GM12891 (cell line): ENCODE data around the gene CELSR1.

ENCODE experiments used
- DNase-seq: peaks from one replicate; pipeline ENCODE4 v3.0.0; 2011; ENCODE audit warnings: low spot score; ENCODE audit not compliant: insufficient read length
- FAIRE-seq: peaks from 2 replicates; lab custom pipeline; 2011; peaks lifted over from hg19 to GRCh38; lab: Jason Lieb, UNC
- PAX5 ChIP-seq: IDR thresholded peaks from 2 replicates; pipeline ENCODE4 v1.6.1; 2011; ENCODE audit warnings: low read length, moderate library complexity, mild to moderate bottlenecking; ENCODE audit not compliant: insufficient read depth, severe bottlenecking
- POLR2A ChIP-seq: IDR thresholded peaks from 2 replicates; pipeline ENCODE4 v1.6.1; 2011; ENCODE audit warnings: low read depth, low read length, control low read depth
- POLR2AphosphoS5 ChIP-seq: IDR thresholded peaks from 2 replicates; pipeline ENCODE4 v1.6.1; 2011; ENCODE audit warnings: low read depth, low read length, control low read depth
- POU2F2 ChIP-seq: IDR thresholded peaks from 2 replicates; pipeline ENCODE4 v1.6.1; 2011; ENCODE audit warnings: low read depth, mild to moderate bottlenecking, control low read depth, low read length, moderate library complexity
- SPI1 ChIP-seq: IDR thresholded peaks from 2 replicates; pipeline ENCODE4 v1.6.1; 2011; ENCODE audit warnings: low read depth, low read length, control low read depth
- TAF1 ChIP-seq: IDR thresholded peaks from 2 replicates; pipeline ENCODE4 v1.6.1; 2011; ENCODE audit warnings: low read depth, low read length, control low read depth

The CELSR1 gene

DNA sequence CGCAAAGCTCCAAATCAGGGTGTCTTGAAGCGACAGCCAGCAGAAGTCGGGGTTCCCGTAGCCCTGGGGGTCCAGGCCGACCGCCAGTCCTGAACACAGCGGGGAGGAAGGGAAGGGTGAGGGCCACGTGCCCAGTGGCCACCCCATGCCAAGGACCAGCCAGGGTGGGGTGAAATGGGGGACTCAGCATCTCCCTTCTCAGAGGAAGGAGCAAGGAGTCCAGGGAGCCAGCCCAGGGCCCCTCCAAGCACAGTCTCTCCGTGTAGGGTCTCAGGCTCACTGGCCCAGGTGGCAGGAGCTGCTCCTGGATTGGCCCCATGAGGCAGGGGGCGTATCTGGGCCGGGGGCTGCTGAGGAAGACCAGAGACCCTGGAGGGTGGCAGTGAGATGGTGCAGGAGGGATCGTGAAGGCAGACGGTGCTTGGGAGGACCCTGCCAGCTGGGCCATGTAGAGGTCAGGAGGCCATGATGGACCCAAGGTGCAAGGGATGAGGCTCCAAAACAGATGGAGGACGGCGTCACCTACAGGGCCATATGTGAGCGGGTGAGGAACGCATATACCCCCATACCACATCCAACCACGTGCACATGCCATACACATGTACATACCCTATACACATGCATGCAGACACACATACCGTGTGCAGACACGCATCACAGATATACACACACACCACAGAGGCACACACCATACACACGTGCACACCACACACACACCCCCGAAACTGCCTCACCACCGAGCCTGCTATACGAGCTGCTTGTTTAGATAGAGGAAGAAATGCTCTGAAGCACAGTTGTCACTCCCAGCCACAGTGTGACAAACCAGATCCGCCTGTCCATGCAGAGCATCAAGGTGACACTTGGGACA is 167.5 kb downstream of the CELSR1 start:
- TF ChIP-seq POU2F2 (no peak), POLR2A (no peak), PAX5 (no peak), TAF1 (no peak), SPI1 (no peak), POLR2AphosphoS5 (no peak)
- DNase-seq (no peak), FAIRE-seq (peak; percentile 81)

DNA sequence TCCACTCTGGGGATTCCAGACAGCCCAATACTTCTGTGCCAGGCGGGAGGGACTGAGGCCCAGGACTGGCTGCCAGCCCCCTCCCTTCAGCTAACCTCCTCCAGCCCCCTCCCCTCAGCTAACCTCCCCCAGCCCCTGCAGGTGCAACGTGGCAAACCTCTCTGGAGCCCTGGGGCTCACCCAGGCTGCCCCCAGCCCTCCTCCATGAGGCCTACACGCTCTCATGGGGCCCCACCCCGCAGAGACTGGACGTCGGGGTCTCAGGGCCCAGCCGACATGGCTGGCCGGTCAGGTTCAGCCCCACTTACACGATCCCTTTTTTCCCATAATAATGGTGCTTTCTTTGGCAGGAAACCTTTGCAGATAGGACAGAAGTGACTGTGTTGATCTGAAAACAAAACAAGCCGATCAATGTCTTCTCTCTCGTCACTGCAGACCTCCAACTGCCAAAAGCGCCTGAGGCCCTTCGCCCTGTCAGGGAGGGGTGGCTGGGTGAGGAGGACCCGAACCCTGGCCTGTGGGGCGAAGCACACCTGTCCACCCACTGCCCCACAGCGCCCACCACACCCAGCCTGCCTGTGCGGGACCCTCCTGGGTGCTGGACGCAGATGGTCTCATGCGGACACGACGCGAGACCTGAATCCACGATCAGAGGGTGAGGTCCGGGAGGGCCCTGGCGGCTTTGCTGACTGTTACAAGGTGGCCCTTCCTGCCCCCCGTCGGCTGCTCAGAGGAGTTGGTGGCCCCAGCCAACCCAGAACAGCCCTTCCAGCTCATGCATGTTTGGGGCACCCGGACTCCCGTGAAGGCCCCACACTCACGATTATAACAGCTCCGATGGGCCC is 168.3 kb downstream of the CELSR1 start:
- no peak for TF ChIP-seq PAX5
- no peak for TF ChIP-seq TAF1
- TF ChIP-seq POLR2AphosphoS5: no peak
- no peak for TF ChIP-seq SPI1
- no peak for TF ChIP-seq POLR2A
- no peak for TF ChIP-seq POU2F2

DNA sequence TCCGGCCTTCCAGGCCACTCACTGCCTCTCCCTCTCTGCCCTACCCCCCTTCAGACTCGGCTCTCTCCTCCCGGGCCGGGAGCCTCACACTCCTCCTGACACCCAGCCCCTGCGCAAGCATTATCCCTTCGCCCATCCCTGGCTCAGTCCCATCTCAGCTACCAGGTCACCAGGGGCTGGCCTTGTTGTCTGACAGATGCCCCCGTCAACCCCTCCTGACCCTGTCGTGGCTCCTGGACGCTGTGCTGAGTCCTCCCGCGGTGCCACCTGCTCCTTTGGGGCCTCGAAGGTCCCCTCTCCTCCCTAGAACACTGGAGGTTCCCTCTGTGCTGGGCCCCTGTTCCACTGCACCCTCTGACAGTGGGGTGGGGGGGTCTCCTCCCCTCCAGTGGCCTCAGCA is 169.0 kb downstream of the CELSR1 start:
- no peak for DNase-seq
- TF ChIP-seq PAX5 (no peak), TAF1 (no peak), POLR2A (no peak), SPI1 (no peak), POLR2AphosphoS5 (no peak), POU2F2 (no peak)
- no peak for FAIRE-seq

More for the DNA sequence above, 168.3 kb downstream of the CELSR1 start:
- FAIRE-seq (no peak), DNase-seq (no peak)

DNA sequence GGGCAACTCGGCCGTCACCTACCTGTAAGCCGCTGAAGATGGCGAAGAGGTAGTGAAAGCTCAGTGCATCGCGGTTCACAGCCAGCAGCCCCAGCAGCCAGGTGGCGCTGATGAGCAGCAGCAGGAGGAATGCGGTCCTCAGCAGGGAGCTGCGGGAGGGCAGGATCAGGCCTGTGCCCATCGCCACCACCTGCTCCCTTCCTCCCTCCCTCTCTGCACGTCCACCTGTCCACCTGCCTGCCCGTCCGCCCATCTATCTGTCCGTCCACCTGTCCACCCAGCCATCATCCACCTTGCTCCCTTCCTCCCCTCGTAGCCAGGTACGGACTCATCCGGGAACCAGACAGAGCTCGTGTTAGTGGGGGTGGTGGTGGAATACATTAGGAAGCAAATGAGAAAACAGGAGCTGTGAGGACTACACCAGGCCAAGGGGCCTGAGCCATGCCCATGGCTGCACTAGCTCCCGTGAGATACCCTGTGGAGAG is 169.7 kb downstream of the CELSR1 start:
- DNase-seq: peak; percentile 92
- peak; percentile 98 for FAIRE-seq
- TF ChIP-seq POLR2AphosphoS5: no peak
- no peak for TF ChIP-seq POLR2A
- TF ChIP-seq PAX5: no peak
- TF ChIP-seq TAF1: no peak
- no peak for TF ChIP-seq SPI1
- TF ChIP-seq POU2F2: no peak

DNA sequence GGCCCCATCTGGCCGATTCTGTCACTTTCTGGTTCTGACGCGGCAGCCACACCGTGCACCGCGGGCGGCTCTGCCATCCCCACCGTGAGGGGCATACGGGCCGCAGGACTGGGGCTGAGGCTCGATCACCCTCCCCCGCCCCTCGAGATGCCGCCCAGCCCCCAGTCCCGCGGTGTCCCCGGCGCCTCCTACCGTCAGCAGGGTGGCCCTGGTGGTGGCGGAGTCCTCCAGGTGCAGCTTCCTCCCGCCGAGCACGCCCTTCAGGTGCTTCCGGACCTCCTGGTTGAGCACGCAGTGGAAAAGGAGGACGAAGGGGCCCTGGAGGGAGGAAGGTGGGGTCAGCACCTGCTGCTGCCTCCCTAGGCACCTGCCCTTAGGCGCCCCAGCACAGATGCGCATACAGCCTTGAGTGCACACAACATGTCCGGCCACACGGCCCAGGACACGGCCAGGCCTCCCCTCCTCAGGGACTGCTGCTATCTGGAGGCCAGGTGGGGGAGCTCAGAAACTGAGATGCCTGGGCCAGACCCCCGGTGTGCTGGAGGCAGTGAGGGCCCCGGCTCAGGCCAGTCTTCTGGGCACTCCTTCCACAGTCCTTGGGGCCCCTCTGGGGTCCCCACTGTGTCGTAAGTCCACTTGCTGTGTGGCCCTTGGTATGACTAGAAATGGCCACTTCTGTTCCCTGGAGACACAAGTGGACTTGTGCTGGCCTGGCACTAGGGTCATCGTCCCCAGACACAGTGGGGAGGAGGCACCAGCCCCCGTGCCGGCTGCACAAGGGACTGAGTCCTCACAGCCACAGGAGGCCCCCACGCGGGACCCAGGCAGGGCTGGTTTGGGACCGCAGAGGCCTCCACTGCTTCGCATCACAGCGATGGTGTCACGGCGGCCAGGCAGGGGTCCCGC is 170.4 kb downstream of the CELSR1 start:
- no peak for FAIRE-seq
- DNase-seq: no peak
- TF ChIP-seq PAX5: no peak

DNA sequence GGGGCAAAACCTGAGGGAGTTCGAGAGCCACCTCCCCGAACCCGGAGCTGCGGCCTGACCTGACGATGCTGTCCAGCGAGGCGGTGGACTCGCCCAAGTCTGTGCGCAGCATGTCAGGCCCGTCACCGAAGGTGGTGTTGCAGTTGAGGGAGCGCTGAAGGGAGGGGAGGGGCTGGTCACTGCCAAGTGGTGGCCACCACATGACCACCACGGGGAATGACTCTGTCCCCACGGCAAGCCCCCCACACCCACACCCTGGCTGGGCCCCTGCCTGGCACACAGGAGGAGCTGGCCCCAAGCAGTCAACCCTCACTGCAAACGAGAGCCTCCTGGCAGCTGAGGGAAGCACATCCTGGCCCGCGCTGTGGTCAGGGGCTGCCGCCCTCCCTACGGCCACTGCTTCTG is 171.1 kb downstream of the CELSR1 start:
- TF ChIP-seq SPI1: no peak
- DNase-seq (no peak), FAIRE-seq (no peak)

DNA sequence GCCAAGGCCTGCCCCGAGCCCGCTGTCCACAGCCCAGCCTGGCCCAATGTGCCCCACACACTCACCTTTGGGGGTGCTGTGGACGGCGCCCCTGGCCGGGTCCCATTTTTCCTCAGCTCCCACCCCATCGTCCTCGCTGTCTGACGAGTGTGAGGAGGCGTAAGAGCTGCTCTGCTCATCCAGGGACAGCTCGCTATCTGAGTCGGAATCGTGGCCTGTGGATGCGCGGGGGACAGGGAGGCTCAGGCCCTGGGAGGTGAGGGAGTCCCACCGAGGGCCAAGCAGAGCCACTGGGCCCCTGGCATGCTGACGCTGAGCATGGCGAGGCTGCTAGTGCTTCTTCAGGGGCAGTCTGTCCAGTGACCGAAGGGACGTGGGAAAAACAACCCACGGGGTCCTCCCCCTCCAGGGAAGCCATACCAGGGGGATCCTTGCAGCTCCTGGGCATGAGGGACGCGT is 172.2 kb downstream of the CELSR1 start:
- no peak for DNase-seq
- no peak for TF ChIP-seq PAX5
- TF ChIP-seq POLR2AphosphoS5: no peak
- no peak for TF ChIP-seq POLR2A
- TF ChIP-seq TAF1: no peak
- no peak for TF ChIP-seq POU2F2
- TF ChIP-seq SPI1: no peak
- no peak for FAIRE-seq

DNA sequence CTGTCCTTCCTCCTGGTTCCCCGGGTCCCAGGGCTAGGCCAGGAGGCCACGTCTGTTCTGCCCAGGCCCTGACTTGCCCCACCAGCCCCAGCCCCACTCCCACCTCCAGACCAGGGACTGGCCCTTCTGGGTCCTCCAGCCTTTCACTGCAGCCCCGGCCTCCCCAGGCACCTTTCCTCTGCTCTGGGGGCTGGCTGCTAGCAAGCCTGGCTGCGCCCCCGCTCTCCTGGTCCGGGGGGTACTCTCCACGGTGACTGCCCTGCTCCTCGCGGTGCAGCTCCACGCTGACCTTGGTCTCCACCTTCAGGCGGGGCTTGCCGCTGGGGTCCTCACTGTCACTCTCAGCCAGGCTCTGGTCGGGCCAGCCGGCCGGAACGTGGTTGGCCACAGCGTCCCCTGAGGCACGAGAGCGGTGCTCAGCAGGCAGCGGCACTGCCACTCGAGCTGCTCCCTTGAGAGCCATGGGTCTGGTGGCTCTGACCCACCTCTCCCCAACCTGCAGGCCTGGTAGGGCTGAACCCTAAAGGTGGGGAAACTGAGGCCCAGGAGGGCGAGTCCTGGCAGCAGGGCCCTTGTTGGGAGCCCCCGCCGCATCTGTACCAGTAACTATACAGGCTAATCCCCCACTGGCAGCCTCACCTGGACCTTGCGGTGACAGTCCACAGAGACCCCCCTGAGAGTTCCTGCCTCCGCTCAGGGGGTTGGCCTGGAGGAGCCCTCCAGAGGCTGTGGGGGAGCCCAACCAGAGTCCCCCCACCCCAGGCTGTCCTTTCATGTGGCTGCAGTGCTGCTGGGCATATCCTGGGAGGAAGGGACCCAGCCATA is 172.9 kb downstream of the CELSR1 start:
- DNase-seq: no peak
- TF ChIP-seq POLR2AphosphoS5 (no peak), TAF1 (no peak), POLR2A (no peak), POU2F2 (no peak), SPI1 (no peak), PAX5 (no peak)
- no peak for FAIRE-seq
